GM08714 (cell line): ENCODE data around the gene HHATL.

ENCODE experiments used
- H3K4me3 ChIP-seq: fragments of 200-500 bp; sonication (Bioruptor generic); 2 replicates; pipeline ENCODE4 v1.5.1; 2014; ENCODE audit warnings: mild to moderate bottlenecking, low read length, inconsistent platforms
- ZNF274 ChIP-seq: IDR thresholded peaks from 2 replicates; pipeline ENCODE4 v1.6.1; 2012; ENCODE audit warnings: mild to moderate bottlenecking, low read depth, low read length

Gene HHATL

GRCh38 chr3:42690766-42691680 is 11.6 kb downstream of the HHATL start:
- H3K4me3 ChIP-seq = no peak overlapping the region
- no peak for TF ChIP-seq ZNF274

GRCh38 chr3:42690191-42690590 is 12.4 kb downstream of the HHATL start:
- TF ChIP-seq ZNF274 = no peak
- no peak overlapping the region for H3K4me3 ChIP-seq

- no peak overlapping the region for H3K4me3 ChIP-seq
- no peak for TF ChIP-seq ZNF274
These were observed 13.1 kb downstream of the HHATL start for GRCh38 chr3:42689421-42690014.

- H3K4me3 ChIP-seq = no peak overlapping the region
- TF ChIP-seq ZNF274 = no peak
These were observed 13.8 kb downstream of the HHATL start for GRCh38 chr3:42688487-42689420.

GRCh38 chr3:42688016-42688415 is 14.6 kb downstream of the HHATL start:
- no peak for TF ChIP-seq ZNF274
- no peak overlapping the region for H3K4me3 ChIP-seq

- H3K4me3 ChIP-seq = no peak overlapping the region
- TF ChIP-seq ZNF274 = no peak
These were observed 15.6 kb downstream of the HHATL start for GRCh38 chr3:42686832-42687650.

GRCh38 chr3:42685891-42686820 is 16.4 kb downstream of the HHATL start:
- TF ChIP-seq ZNF274 = no peak
- H3K4me3 ChIP-seq = no peak overlapping the region

GRCh38 chr3:42685363-42685881 is 17.2 kb downstream of the HHATL start, which contains the start of gene KLHL40:
Gene KLHL40, plus strand, starts transcription at chr3:42685537. Its CDS starts 82 bp downstream, at chr3:42685619.
- no peak for TF ChIP-seq ZNF274
- H3K4me3 ChIP-seq = no peak within 1 kb of the TSS

- TF ChIP-seq ZNF274 = no peak
These were observed 17.8 kb downstream of the HHATL start for GRCh38 chr3:42684632-42685362.

GRCh38 chr3:42683875-42684598 is 18.6 kb downstream of the HHATL start:
- no peak for TF ChIP-seq ZNF274
- H3K4me3 ChIP-seq = no peak overlapping the region

More at GRCh38 chr3:42684632-42685362, 17.8 kb downstream of the HHATL start:
- no peak overlapping the region for H3K4me3 ChIP-seq
